AG09309 (cell line): ENCODE data around the gene TOP2A.
"Not testable (repeated sequence)": the region's sequence is repeated elsewhere in the genome, so short reads cannot be mapped to it uniquely, and the experiment has no call there.

Experiments
- DNase-seq: peaks from one replicate; pipeline ENCODE4 v3.0.0-alpha.2; 2010; ENCODE audit warnings: low read depth
- H3K4me3 ChIP-seq: 2 replicates; pipeline ENCODE4 v1.5.1; 2011; ENCODE audit warnings: mild to moderate bottlenecking, low read depth, low read length, moderate library complexity; ENCODE audit not compliant: control insufficient read depth
- CTCF ChIP-seq: IDR thresholded peaks from 2 replicates; pipeline ENCODE4 v1.5.1; 2011; ENCODE audit warnings: mild to moderate bottlenecking, low read depth, low read length, inconsistent platforms; ENCODE audit not compliant: insufficient read depth, control insufficient read depth; ENCODE audit errors: missing control alignments

The TOP2A gene

GRCh38 chr17:40371261-40371929, 46.3 kb downstream of the TOP2A start:
- no peak overlapping the region for H3K4me3 ChIP-seq
- TF ChIP-seq CTCF, result no peak
- no peak for DNase-seq

GRCh38 chr17:40369923-40370322, 47.8 kb downstream of the TOP2A start:
- DNase-seq, result no peak
- no peak overlapping the region for H3K4me3 ChIP-seq
- no peak for TF ChIP-seq CTCF

- DNase-seq, H3K4me3 ChIP-seq: not testable (repeated sequence)
These were observed 50.0 kb downstream of the TOP2A start for GRCh38 chr17:40367728-40368127.

DNA sequence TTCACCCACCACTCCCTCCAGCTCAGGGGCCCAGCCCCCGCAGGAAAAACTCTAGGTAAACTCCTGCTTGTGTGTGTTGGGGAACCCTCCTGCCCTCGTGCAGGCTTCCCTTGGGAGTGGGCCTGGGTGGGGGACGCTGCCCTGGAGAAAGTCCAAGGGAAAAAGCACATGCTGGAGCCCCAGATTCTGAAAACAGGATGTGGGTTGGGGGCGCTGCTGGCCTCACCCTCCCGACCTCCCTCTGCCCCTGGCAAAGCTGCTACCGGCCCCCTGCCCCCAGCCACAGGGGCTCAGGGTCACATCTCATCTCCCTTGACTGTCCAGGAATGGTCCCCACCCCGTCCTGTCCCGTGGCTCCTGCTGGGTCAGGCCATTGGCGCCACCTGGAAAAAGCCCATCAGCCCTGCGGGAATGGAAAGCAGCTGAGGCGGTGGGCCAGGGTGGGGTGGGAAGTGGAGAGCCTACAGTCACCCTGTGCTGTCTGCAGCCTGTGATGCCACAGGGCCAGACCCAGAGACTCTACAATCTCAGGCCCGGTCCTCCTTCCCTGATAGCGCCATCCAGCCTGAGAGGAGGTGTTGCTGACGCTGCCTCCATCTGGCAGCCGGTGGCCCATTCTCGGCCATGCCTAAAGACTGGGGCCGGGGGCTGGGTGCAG, 50.7 kb downstream of the TOP2A start:
- H3K4me3 ChIP-seq, result no peak overlapping the region
- no peak for TF ChIP-seq CTCF
- no peak for DNase-seq

DNA sequence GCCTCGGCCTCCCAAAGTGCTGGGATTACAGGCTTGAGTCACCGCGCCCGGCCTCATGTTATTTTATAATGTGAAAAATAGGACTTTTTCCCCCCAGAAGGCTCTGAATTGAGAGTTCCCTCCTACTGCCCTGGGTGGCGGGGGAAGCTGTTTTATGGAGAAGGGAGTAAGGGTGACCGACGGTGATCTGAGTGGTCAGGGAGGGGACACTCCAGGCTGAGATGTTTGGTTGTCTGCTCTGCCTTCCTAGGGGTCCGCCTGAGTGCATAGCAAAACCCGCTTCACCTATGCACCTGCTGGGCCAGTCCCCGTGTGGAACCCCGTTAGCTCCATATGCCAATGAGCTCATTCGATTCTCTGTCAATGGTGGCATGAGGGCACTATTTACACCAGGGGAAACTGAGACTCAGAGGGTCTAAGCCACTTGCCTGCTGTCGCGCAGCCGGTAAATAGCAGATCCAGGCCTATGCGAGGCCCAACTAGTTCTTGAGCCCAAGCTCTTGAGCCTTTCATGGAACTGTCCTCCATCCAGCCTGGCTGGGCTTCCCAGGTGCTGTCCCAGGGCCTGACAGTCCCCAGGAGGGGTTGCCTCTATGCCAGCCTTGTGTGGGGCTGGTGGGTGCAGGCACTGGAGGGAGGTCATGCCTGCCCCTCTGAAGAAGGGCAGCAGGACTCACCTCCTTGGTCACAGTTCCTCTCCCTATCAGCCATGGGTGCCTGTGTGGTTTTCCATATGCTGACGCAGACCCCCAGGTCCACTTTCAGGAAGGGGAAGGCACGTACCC, 51.4 kb downstream of the TOP2A start:
- no peak overlapping the region for H3K4me3 ChIP-seq
- no peak for TF ChIP-seq CTCF
- DNase-seq, result no peak

DNA sequence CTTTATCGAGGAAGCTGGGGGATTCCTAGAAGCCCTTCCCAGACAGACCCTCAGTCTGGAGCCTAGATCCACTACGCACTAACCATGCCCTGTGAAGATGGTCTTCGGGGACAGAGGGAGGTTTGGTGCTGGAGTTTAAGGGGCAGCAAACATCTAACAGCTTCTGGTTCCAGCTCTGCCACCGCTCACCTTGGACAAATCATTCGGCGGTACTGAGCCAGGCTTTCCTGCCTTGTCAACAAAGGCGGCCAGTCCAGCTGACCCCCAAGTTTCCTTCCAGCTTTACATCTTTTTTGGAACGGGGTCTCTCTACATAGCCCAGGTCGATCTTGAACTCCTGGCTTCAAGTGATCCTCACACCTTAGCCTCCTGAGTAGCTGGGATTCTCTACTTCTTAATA, 52.8 kb downstream of the TOP2A start:
- no peak for TF ChIP-seq CTCF
- no peak overlapping the region for H3K4me3 ChIP-seq
- DNase-seq, result no peak
